ACC112 (cell line): ENCODE data around the gene SLC8A2.
"Not testable (repeated sequence)": the region's sequence is repeated elsewhere in the genome, so short reads cannot be mapped to it uniquely, and the experiment has no call there.

Source experiments
- H2AFZ ChIP-seq: fragments of 200-600 bp; sonication (generic); one replicate; pipeline ENCODE4 v1.6.0; 2017; ENCODE audit warnings: antibody characterized with exemption, low read length; ENCODE audit not compliant: unreplicated experiment
- H3K27ac ChIP-seq: fragments of 200-600 bp; sonication (generic); 2 replicates; pipeline ENCODE4 v1.5.1; 2014; ENCODE audit warnings: low read depth, mild to moderate bottlenecking, antibody characterized with exemption, low read length, moderate library complexity
- H3K27me3 ChIP-seq: fragments of 200-600 bp; sonication (generic); 2 replicates; pipeline ENCODE4 v1.6.1; 2014; ENCODE audit warnings: mild to moderate bottlenecking, antibody characterized with exemption, low read length, moderate library complexity, mixed read lengths; ENCODE audit not compliant: insufficient read depth
- H3K36me3 ChIP-seq: fragments of 200-600 bp; sonication (generic); 2 replicates; pipeline ENCODE4 v1.6.1; 2016; ENCODE audit warnings: mild to moderate bottlenecking, antibody characterized with exemption, low read length, moderate library complexity, mixed read lengths; ENCODE audit not compliant: insufficient read depth
- H3K4me1 ChIP-seq: fragments of 200-600 bp; sonication (generic); one replicate; pipeline ENCODE4 v1.6.1; 2016; ENCODE audit warnings: low read length, mixed read lengths; ENCODE audit not compliant: insufficient read depth, unreplicated experiment, control insufficient read depth
- H3K4me3 ChIP-seq: fragments of 200-600 bp; sonication (generic); 2 replicates; pipeline ENCODE4 v1.5.1; 2014; ENCODE audit warnings: mild to moderate bottlenecking, low read depth, low read length
- H3K79me2 ChIP-seq: fragments of 200-600 bp; sonication (generic); one replicate; pipeline ENCODE4 v1.6.0; 2016; ENCODE audit warnings: low read length; ENCODE audit not compliant: control insufficient read depth, unreplicated experiment, insufficient read depth

The SLC8A2 gene

GRCh38 chr19:47388721-47389120 lies 83.0 kb downstream of the SLC8A2 start:
- not testable (repeated sequence) for H3K27me3 ChIP-seq, H2AFZ ChIP-seq, H3K4me3 ChIP-seq, H3K36me3 ChIP-seq, H3K27ac ChIP-seq, H3K79me2 ChIP-seq, H3K4me1 ChIP-seq

GRCh38 chr19:47387623-47388022 lies 84.1 kb downstream of the SLC8A2 start:
- H3K4me3 ChIP-seq, H3K4me1 ChIP-seq, H3K27me3 ChIP-seq, H3K79me2 ChIP-seq, H2AFZ ChIP-seq, H3K36me3 ChIP-seq, H3K27ac ChIP-seq: not testable (repeated sequence)

- H3K27me3 ChIP-seq, H3K79me2 ChIP-seq, H2AFZ ChIP-seq, H3K4me1 ChIP-seq, H3K27ac ChIP-seq, H3K4me3 ChIP-seq, H3K36me3 ChIP-seq: not testable (repeated sequence)
Observed at GRCh38 chr19:47386582-47386981, 85.1 kb downstream of the SLC8A2 start.

GRCh38 chr19:47384533-47384932 lies 87.2 kb downstream of the SLC8A2 start:
- not testable (repeated sequence) for H3K4me1 ChIP-seq, H3K36me3 ChIP-seq, H3K27me3 ChIP-seq, H3K79me2 ChIP-seq, H3K4me3 ChIP-seq, H2AFZ ChIP-seq, H3K27ac ChIP-seq

- not testable (repeated sequence) for H3K27ac ChIP-seq, H3K4me1 ChIP-seq
Observed at GRCh38 chr19:47383890-47384289, 87.8 kb downstream of the SLC8A2 start.

GRCh38 chr19:47381653-47382279 lies 89.9 kb downstream of the SLC8A2 start:
- Histone ChIP-seq H3K4me1 (no peaks in the 10 kb centered on the region), H3K36me3 (no peaks in the 10 kb centered on the region), H3K79me2 (no peaks in the 10 kb centered on the region), H3K27me3 (no peaks in the 10 kb centered on the region), H3K4me3 (no peak overlapping the region), H3K27ac (no peak overlapping the region), H2AFZ (no peak overlapping the region)

More at GRCh38 chr19:47383890-47384289, 87.8 kb downstream of the SLC8A2 start:
- not testable (repeated sequence) for H3K79me2 ChIP-seq, H3K27me3 ChIP-seq, H3K4me3 ChIP-seq, H2AFZ ChIP-seq, H3K36me3 ChIP-seq

- Histone ChIP-seq H2AFZ (no peak overlapping the region), H3K4me1 (no peaks in the 10 kb centered on the region), H3K36me3 (no peaks in the 10 kb centered on the region), H3K27me3 (no peaks in the 10 kb centered on the region), H3K79me2 (no peaks in the 10 kb centered on the region), H3K4me3 (no peak overlapping the region), H3K27ac (no peak overlapping the region)
Observed at GRCh38 chr19:47381121-47381520, 90.6 kb downstream of the SLC8A2 start.

- Histone ChIP-seq H2AFZ (no peak overlapping the region), H3K79me2 (no peaks in the 10 kb centered on the region), H3K4me3 (no peak overlapping the region), H3K27ac (no peak overlapping the region), H3K36me3 (no peaks in the 10 kb centered on the region), H3K4me1 (no peaks in the 10 kb centered on the region), H3K27me3 (no peaks in the 10 kb centered on the region)
Observed at GRCh38 chr19:47380559-47380958, 91.1 kb downstream of the SLC8A2 start.

GRCh38 chr19:47379381-47379938 lies 92.2 kb downstream of the SLC8A2 start:
- no peaks in the 10 kb centered on the region for H3K27me3 ChIP-seq
- H3K4me3 ChIP-seq: no peak overlapping the region
- no peaks in the 10 kb centered on the region for H3K79me2 ChIP-seq
- H3K36me3 ChIP-seq: no peaks in the 10 kb centered on the region
- H2AFZ ChIP-seq: no peak overlapping the region
- H3K27ac ChIP-seq: no peak overlapping the region
- H3K4me1 ChIP-seq: no peaks in the 10 kb centered on the region

GRCh38 chr19:47378246-47378645 lies 93.4 kb downstream of the SLC8A2 start:
- no peak overlapping the region for H2AFZ ChIP-seq
- no peak overlapping the region for H3K4me3 ChIP-seq
- H3K36me3 ChIP-seq: no peaks in the 10 kb centered on the region
- no peaks in the 10 kb centered on the region for H3K27me3 ChIP-seq
- no peak overlapping the region for H3K27ac ChIP-seq
- no peaks in the 10 kb centered on the region for H3K79me2 ChIP-seq
- H3K4me1 ChIP-seq: no peaks in the 10 kb centered on the region
